DMS53 (cell line): ENCODE measurements around the gene L3MBTL4.
"Not testable (repeated sequence)": the region's sequence is repeated elsewhere in the genome, so short reads cannot be mapped to it uniquely, and the experiment has no call there.

Experiments used
- DNase-seq: peaks from one replicate; lab custom pipeline; 2025; lab: John Stamatoyannopoulos, UW

The L3MBTL4 gene

GRCh38 chr18:6310714-6311113 lies 104.0 kb downstream of the L3MBTL4 start:
- DNase-seq, result no peak

DNA sequence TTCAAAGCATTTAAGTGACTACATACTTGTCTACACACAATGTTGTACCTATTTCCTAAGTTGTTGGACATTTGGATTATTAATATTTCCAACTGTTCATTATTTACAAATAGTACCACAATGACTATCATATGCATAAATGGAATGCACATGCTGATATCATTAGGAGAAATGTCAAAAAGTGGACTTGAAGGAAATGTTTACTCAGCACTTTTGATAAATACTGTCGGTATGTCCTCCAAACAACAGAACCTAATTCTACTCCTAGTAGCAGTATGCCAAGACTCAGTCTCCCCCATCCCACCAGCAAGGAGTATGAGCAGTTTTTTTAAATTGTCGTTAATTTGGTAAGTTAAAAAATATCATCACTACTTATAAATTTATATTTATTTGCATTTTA lies 116.8 kb downstream of the L3MBTL4 start:
- DNase-seq, result no peak

DNA sequence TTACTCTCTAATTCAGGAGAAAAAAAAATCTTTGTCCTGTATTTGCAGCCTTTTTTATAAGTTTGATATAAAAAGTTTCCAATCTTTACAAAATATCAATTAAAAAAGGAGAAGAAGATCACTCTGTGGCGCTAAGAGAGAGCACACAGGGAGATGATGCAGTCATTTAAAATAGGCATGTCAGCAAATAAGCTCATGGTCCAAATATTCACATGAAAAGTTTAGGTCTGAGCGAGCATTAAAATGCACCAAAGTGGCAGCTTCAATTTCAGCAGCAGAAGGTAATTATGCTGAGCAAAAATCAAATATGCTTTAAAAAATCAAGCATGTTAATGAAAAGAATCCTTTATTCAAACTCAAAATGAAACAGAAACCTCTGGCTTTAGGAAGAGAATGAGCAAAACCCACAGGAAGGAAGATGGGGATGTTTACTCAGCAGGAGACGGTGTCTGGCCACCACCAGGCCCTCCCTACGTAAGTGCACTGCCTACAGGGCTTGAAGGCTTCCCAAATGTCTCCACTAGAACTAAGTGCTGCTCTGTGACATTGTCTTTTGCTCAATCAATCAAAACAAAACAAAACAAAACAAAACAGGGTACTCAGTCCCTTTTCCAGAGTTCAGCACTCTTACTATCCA lies 120.4 kb downstream of the L3MBTL4 start:
- DNase-seq, result no peak

- DNase-seq, result no peak
Measured at GRCh38 chr18:6289843-6290242, 124.9 kb downstream of the L3MBTL4 start.

DNA sequence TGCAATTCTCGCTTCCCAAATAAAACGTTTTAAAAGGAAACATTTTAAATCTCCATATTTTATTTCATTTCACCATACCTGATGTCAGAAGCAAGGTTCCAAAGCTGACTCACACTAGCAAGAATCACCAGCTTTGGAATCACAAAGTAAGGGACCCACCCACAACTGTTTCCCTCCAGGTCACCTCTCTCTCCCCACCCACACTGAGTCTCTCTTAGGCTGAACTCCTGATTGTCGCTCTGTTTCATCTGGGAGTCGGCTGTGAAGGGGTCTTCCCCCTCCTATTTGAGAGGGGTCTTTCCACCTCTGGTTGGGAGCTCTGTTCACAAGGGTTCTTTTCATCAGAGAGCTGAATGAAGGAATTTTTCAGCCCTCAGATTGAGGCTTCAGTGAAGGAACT lies 128.1 kb downstream of the L3MBTL4 start:
- no peak for DNase-seq

GRCh38 chr18:6284761-6285160 lies 129.9 kb downstream of the L3MBTL4 start:
- DNase-seq, result no peak

DNA sequence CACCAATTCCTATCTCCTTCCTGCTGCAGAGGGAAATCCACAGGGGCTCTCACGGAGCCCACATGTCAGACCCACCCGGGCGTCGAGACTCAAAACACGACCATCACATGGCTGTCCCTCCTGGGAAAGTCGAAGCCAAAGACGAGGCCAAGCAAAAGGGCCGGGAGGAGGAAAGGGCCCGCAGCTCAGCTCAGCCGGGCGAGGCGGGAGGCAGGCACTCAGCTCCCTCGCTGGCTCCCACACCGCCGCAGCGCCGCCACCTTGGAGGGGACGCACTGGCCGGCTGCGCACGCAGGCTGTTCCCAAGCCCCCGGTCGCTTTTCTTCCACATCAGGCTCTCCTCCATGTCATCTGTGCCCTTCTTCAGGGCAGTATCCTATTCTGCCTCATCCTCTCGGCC lies 130.4 kb downstream of the L3MBTL4 start:
- no peak for DNase-seq

- peak; percentile 34 for DNase-seq
Measured at GRCh38 chr18:6281874-6282273, 132.8 kb downstream of the L3MBTL4 start.

- DNase-seq, result no peak
Measured at GRCh38 chr18:6280211-6280743, 134.4 kb downstream of the L3MBTL4 start.

GRCh38 chr18:6279308-6279707 lies 135.4 kb downstream of the L3MBTL4 start:
- no peak for DNase-seq

DNA sequence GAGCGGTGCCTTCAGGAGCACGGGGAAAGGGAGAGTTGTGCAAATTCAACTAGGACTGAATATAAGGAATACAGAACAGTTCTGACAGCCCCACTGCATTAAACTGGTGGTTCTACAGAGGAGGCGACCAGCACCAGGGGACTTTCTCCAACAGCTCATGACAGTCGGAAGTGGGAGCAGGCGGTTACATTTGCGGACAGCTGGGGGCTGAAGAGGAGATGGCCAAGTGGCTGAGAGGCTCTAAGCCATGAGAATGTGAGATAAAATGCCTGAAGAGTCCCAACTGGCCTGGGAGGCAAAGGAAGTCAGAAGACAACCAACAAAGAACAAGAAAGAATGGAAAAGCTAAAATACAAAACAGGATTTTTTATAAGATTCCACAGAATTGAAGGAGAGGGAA lies 141.3 kb downstream of the L3MBTL4 start:
- no peak for DNase-seq

- DNase-seq, result peak; percentile 72
Measured at GRCh38 chr18:6272144-6272543, 142.6 kb downstream of the L3MBTL4 start.

GRCh38 chr18:6271585-6271984 lies 143.1 kb downstream of the L3MBTL4 start:
- DNase-seq, result no peak

GRCh38 chr18:6270771-6271216 lies 143.9 kb downstream of the L3MBTL4 start:
- DNase-seq, result no peak

- DNase-seq, result no peak
Measured at GRCh38 chr18:6269660-6270332, 144.9 kb downstream of the L3MBTL4 start.

GRCh38 chr18:6266212-6266611 lies 148.5 kb downstream of the L3MBTL4 start:
- DNase-seq, result no peak

DNA sequence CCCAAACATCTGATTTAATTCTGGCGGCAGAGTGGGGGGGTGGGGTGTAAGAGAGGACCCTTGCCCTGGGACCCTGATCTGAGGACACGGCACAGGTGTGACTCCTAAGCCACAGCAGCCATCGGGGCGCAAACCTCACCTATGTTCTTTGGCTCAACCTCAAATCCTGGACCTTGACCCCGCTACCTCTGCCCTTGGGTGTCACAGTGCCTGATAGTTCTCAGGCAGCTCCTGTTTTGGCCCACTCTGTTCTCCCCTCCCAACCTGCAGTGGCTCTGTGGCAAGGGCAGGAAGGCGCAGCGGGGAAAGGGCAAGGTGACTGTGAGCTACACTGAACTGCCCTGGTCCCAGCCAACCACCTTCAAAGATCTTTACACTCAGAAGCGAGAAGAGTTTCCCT lies 152.8 kb downstream of the L3MBTL4 start:
- no peak for DNase-seq

DNA sequence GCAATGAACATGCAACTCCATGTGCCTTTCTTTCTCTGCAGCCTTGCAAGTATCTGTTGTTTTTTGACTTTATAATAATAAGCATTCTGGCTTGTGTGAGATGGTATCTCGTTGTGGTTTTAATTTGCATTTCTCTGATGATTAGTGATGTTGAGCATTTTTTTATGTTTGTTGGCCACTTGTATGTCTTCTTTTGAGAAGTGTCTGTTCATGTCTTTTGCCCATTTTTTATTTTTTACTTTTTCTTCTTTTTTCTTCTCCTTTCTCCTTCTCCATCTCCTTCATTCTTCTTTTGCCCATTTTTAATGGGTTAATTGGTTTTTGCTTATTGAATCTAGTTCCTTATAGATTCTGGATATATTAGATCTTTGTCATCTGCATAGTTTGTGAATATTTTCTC lies 155.4 kb downstream of the L3MBTL4 start:
- not testable (repeated sequence) for DNase-seq

DNA sequence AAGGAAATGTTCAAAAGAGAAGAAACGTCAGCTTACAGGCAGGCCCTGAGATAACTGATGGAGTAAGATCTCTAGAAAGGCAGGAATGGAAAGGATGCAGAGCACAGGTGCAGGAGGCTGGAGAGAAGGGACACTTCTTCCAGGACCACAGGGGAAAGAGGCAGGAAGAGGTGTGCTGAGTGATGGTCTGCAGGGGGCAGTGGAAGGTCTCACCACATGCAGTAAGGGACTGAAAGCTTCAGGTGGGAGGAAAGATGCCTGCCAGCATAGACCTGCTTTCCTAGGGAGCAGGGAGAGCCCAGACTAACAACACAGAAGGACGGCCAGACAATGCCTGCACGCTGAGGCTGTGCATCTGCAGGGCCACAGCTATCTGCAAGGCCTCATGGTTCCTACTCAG lies 156.8 kb downstream of the L3MBTL4 start:
- DNase-seq, result peak; percentile 30

- DNase-seq, result no peak
Measured at GRCh38 chr18:6256521-6256920, 158.2 kb downstream of the L3MBTL4 start.

DNA sequence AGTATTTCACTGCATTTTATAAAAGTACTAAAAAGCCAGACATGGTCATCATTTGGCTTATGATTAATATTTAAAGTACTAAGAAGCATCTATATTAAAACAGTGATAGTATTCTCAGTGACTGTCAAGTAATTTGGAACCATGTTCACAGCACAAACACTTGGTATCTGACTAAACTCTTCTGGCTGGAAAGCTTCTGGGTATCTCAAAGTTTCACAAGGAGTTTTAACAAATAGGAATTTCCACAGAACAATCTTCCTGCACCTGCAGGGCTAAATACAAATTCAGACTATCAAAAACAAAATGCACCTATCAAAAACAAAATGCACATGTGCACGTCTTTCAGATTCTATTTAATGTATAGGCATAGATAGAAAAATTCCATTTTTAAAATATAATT lies 158.8 kb downstream of the L3MBTL4 start:
- no peak for DNase-seq

DNA sequence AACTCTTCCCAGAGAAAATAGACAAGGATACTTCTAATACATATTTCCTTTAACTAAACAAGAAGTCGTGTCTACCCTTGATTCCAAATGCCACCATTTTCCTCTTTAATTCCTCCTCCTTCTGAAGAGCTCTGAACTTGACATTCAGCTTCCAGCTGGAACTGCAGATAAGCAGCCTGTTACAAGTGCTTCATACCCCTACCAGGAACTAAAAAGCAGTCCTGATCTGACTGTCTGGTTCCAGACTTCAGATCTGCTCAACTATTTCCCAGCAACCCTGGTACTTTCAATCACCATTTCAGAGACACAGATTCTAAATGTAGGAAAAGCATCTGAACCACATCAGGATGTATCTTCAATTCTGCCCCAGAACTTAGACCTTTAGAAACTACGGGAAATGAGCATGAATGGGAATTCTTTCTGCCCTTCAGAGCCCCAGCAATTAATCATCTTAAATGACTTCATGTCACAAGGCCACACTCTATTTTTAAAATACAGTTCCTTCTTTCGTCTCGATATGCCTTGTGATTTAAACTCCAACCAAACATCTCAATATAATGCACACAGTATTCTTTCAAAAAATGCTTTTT lies 159.5 kb downstream of the L3MBTL4 start:
- DNase-seq, result peak; percentile 17

GRCh38 chr18:6254456-6254855 lies 160.3 kb downstream of the L3MBTL4 start:
- no peak for DNase-seq
